A673 (cell line): Measurements from ENCODE around the gene FBXO10. TPM values are rescaled to one million over a fixed set of nuclear protein-coding genes. Genes with fewer than 3 reads are reported as not detected.
A peak's percentile ranks its signal among the peaks of the same experiment; 100 is the strongest.

ENCODE experiments used
- BruUV-seq: library from RNA; stranded (reverse); fragments of 400-500 nt; replicated peaks from 2 replicates; lab custom pipeline; 2021; lab: Mats Ljungman, UMichigan
- CTCF ChIA-PET: fragments of 300-600 bp; sonication (Branson Sonifier 250); formaldehyde crosslinking; loops from one replicate; lab custom pipeline; 2022; ENCODE audit warnings: antibody characterized with exemption; lab: Charles Lee
- POLR2A ChIA-PET: fragments of 300-600 bp; sonication (Branson Sonifier 250); formaldehyde crosslinking; loops from one replicate; lab custom pipeline; 2022; ENCODE audit warnings: antibody characterized with exemption; ENCODE audit not compliant: low non-redundant PET; lab: Charles Lee
- DNase-seq: peaks from one replicate; pipeline ENCODE4 v3.0.0-alpha.2; 2015; ENCODE audit warnings: low spot score
- H3K27ac ChIP-seq: fragments of 200-600 bp; sonication (generic); 2 replicates; pipeline ENCODE4 v1.5.1; 2016; ENCODE audit warnings: mixed run types, low read depth, mild to moderate bottlenecking, mixed read lengths, antibody characterized with exemption, low read length; ENCODE audit not compliant: poor library complexity, severe bottlenecking
- H3K27me3 ChIP-seq: fragments of 200-600 bp; sonication (generic); replicated peaks from 2 replicates; pipeline ENCODE4 v1.6.1; 2017; ENCODE audit warnings: mixed run types, low read depth, mild to moderate bottlenecking, mixed read lengths, antibody characterized with exemption, low read length; ENCODE audit not compliant: insufficient read depth, poor library complexity
- H3K36me3 ChIP-seq: fragments of 200-600 bp; sonication (generic); 2 replicates; pipeline ENCODE4 v1.6.1; 2016; ENCODE audit warnings: mixed run types, mild to moderate bottlenecking, mixed read lengths, antibody characterized with exemption, low read length; ENCODE audit not compliant: insufficient read depth, poor library complexity, severe bottlenecking
- H3K4me1 ChIP-seq: fragments of 200-600 bp; sonication (generic); 2 replicates; pipeline ENCODE4 v1.6.1; 2017; ENCODE audit warnings: mixed run types, mild to moderate bottlenecking, mixed read lengths, antibody characterized with exemption, low read length; ENCODE audit not compliant: insufficient read depth, poor library complexity, severe bottlenecking
- H3K4me3 ChIP-seq: fragments of 200-600 bp; sonication (generic); 2 replicates; pipeline ENCODE4 v1.5.1; 2016; ENCODE audit warnings: low read depth, mixed run types, mild to moderate bottlenecking, mixed read lengths, low read length; ENCODE audit not compliant: poor library complexity, severe bottlenecking
- H3K9me3 ChIP-seq: fragments of 200-600 bp; sonication (generic); 2 replicates; pipeline ENCODE4 v1.6.1; 2016; ENCODE audit warnings: mixed run types, low read depth, mild to moderate bottlenecking, mixed read lengths, antibody characterized with exemption, low read length; ENCODE audit not compliant: poor library complexity, severe bottlenecking
- EZH2 ChIP-seq: fragments of 200-600 bp; sonication (generic); IDR thresholded peaks from 2 replicates; pipeline ENCODE4 v1.6.1; 2017; ENCODE audit warnings: borderline replicate concordance, low read depth, mild to moderate bottlenecking, mixed read lengths, antibody characterized with exemption, low read length; ENCODE audit not compliant: poor library complexity, severe bottlenecking
- intact Hi-C: fragments of 100-400 bp; cut with micrococcal nuclease; formaldehyde crosslinking; loops from one replicate; pipeline ENCODE4 v1.10.0; 2022; ENCODE audit not compliant: unreplicated experiment
- total RNA-seq: library from RNA; stranded (reverse); gene quantifications from 2 replicates; pipeline ENCODE4 v1.2.3, GENCODE V29; 2021
- TF ChIP-seq, protein P1 (sequence below): fragments of 300-800, 200-600 bp; sonication (generic); conservative IDR thresholded peaks from 2 replicates; pipeline ENCODE4 v1.5.1; 2017; ENCODE audit warnings: low read depth, mild to moderate bottlenecking, antibody characterized with exemption, low read length, moderate library complexity, mixed read lengths

Gene FBXO10
- total RNA-seq, 1 experiment from 2014 or later = 14.5 TPM

DNA sequence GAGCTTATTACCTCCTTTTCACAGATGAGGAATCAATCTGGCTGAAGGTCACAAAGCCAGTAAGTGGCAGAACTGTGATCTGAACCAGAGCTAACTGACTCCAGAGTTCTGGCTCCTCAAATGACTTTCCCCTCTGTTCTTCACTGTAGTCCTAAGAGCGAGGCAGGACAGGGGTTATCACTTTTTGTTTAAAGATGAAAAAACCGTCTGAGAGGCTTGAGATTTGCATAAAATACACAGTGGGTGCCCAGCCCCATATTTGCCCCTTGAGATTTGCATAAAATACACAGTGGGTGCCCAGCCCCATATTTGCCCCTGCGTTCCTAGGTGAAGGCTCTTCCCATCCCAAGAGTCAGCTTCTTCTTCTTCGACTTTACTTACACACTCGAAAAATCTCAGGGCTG is 667 bp downstream of the FBXO10 start:
- peak overlapping the region; percentile 87 for H3K27ac ChIP-seq
- TF ChIP-seq, protein P1, sequence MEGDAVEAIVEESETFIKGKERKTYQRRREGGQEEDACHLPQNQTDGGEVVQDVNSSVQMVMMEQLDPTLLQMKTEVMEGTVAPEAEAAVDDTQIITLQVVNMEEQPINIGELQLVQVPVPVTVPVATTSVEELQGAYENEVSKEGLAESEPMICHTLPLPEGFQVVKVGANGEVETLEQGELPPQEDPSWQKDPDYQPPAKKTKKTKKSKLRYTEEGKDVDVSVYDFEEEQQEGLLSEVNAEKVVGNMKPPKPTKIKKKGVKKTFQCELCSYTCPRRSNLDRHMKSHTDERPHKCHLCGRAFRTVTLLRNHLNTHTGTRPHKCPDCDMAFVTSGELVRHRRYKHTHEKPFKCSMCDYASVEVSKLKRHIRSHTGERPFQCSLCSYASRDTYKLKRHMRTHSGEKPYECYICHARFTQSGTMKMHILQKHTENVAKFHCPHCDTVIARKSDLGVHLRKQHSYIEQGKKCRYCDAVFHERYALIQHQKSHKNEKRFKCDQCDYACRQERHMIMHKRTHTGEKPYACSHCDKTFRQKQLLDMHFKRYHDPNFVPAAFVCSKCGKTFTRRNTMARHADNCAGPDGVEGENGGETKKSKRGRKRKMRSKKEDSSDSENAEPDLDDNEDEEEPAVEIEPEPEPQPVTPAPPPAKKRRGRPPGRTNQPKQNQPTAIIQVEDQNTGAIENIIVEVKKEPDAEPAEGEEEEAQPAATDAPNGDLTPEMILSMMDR = no peak
- TF ChIP-seq EZH2 = no peak
- H3K4me3 ChIP-seq = peak overlapping the region; percentile 81
- intact Hi-C loops = no loop called here
- ChIA-PET POLR2A (interaction anchor here (0.6 kb wide), 1 partner anchor 10 kb away, joined by 4 read pairs; no protein-coding TSS in a partner anchor), CTCF (interaction anchor here (0.7 kb wide), 1 partner anchor 94 kb away, joined by 3 read pairs; no protein-coding TSS in a partner anchor)
- BruUV-seq = no TSS peak
- DNase-seq = no peak
- H3K9me3 ChIP-seq = no peaks in the 10 kb centered on the region
- H3K4me1 ChIP-seq = peaks cover 19% of the 10 kb centered on the region
- no peaks in the 10 kb centered on the region for H3K36me3 ChIP-seq
- H3K27me3 ChIP-seq = no peaks in the 10 kb centered on the region

DNA sequence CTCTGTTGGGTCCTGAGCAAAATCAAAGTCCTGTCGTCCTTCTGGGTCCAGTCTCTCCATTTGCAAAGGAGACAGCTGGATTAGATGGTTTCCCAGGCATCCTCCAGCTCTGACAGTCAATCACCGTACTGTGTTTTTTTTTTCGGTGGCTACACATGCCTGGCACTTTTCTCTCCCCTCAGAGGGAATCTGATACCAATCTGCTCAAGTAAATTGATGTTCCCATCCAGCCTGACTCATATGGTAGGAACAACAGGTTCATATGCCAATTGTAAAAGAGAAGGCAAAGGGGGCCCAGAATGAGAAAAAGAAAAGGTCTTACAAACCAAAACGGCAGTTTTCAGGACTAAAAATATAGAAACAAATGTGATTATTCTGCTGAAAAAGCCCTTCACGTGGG is 1.2 kb downstream of the FBXO10 start:
- H3K4me3 ChIP-seq = peak overlapping the region; percentile 81
- TF ChIP-seq EZH2 = no peak
- TF ChIP-seq, protein P1 = no peak
- no peak for DNase-seq
- ChIA-PET CTCF (interaction anchor here (0.7 kb wide), 1 partner anchor 93 kb away, joined by 3 read pairs; no protein-coding TSS in a partner anchor), POLR2A (interaction anchor here (0.6 kb wide), 1 partner anchor 22 kb away, joined by 3 read pairs; no protein-coding TSS in a partner anchor)
- H3K27ac ChIP-seq = peak overlapping the region; percentile 47
- H3K4me1 ChIP-seq = peaks cover 19% of the 10 kb centered on the region
- H3K9me3 ChIP-seq = no peaks in the 10 kb centered on the region
- H3K36me3 ChIP-seq = no peaks in the 10 kb centered on the region
- no peaks in the 10 kb centered on the region for H3K27me3 ChIP-seq
- intact Hi-C loops = no loop called here
- TSS peak; percentile 21 for BruUV-seq

DNA sequence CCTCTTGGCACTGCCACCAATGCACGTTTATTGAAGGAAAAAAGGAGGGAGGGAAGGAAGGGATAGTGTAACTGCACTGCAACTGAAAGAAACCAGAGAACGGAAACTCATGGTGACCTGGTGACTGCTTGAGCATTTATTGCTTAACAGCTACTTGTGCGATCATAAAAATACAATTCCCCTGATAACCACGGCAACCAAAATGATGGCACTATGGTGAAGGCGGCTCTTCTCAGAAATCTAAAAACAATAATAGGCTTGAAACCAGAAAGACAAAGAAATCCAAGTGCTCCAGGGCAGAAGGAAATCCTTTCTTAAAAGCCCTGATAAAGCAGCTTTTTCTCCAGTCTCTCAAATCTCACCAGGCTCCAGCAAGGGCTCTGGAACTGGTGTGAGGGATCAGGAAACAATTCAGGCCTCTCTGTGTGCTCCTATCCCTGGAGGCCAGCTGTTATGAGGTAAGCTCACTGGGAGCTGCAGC is 1.9 kb downstream of the FBXO10 start:
- TF ChIP-seq, protein P1 = no peak
- TF ChIP-seq EZH2 = no peak
- peak; percentile 69 for DNase-seq
- BruUV-seq = no TSS peak
- Histone ChIP-seq H3K27ac (peak overlapping the region; percentile 47), H3K4me3 (peak overlapping the region; percentile 5), H3K9me3 (no peaks in the 10 kb centered on the region), H3K4me1 (peaks cover 19% of the 10 kb centered on the region), H3K36me3 (no peaks in the 10 kb centered on the region), H3K27me3 (no peaks in the 10 kb centered on the region)
- intact Hi-C loops = no loop called here
- CTCF ChIA-PET = no interaction called here
- POLR2A ChIA-PET = interaction anchor here (0.6 kb wide), 1 partner anchor 15 kb away, joined by 4 read pairs; no protein-coding TSS in a partner anchor
